B cell (primary cell): ENCODE results near the gene AOC1. TPM values are rescaled to one million over a fixed set of nuclear protein-coding genes. Genes with fewer than 3 reads are reported as not detected.

Experiments
- ATAC-seq: fragments of 200-7000 bp; cut with Tn5 transposase; one replicate; pipeline ENCODE4 v1.10.0; 2021; ENCODE audit warnings: low read depth, mild to moderate bottlenecking, moderate number of reproducible peaks, moderate library complexity
- CTCF ChIA-PET: fragments of 350-600 bp; sonication (Branson Sonifier 250); formaldehyde crosslinking; loops from one replicate; lab custom pipeline; 2021; ENCODE audit warnings: antibody characterized with exemption, inconsistent platforms; lab: Charles Lee
- POLR2A ChIA-PET: fragments of 350-600 bp; sonication (Branson Sonifier 250); formaldehyde crosslinking; loops from one replicate; lab custom pipeline; 2021; ENCODE audit warnings: antibody characterized with exemption; lab: Charles Lee
- DNase-seq: peaks from one replicate; pipeline ENCODE4 v3.0.0; 2013
- H2AFZ ChIP-seq: 2 replicates; pipeline ENCODE4 v1.6.1; 2012; ENCODE audit warnings: mild to moderate bottlenecking, low read depth, low read length; ENCODE audit not compliant: insufficient read depth, poor library complexity, severe bottlenecking
- H3K27ac ChIP-seq, 2 donors: 1 replicate in 1 of 2; 2 replicates in 1 of 2; pipeline ENCODE4 v1.5.1; 2012 to 2013; ENCODE audit warnings: low read length in 2 of 2, mild to moderate bottlenecking in 2 of 2, moderate library complexity in 1 of 2
- H3K27me3 ChIP-seq, 4 experiments: fragments of 200-600 bp in 1 of 4; sonication (generic) in 1 of 4; replicated peaks in 1 of 4; 1 replicate in 2 of 4; 2 replicates in 2 of 4; pipeline versions ENCODE4 v1.6.1 to v1.7.0; 2013 to 2016; ENCODE audit warnings: low read length in 3 of 4, mild to moderate bottlenecking in 2 of 4, mixed read lengths in 1 of 4, moderate library complexity in 1 of 4; ENCODE audit not compliant: insufficient read depth in 4 of 4, control insufficient read depth in 3 of 4; ENCODE audit errors: control extremely low read depth in 1 of 4
- H3K36me3 ChIP-seq, 2 experiments: replicated peaks in 1 of 2; 1 replicate in 1 of 2; 2 replicates in 1 of 2; pipeline versions ENCODE4 v1.6.1 to v1.7.1; 2013; ENCODE audit warnings: low read length in 1 of 2; ENCODE audit not compliant: insufficient read depth in 2 of 2, control insufficient read depth in 1 of 2; ENCODE audit errors: control extremely low read depth in 1 of 2, extremely low read depth in 1 of 2
- H3K4me1 ChIP-seq, 2 donors: fragments of 200-600 bp in 1 of 2; sonication (generic) in 1 of 2; 1 replicate in 1 of 2; 2 replicates in 1 of 2; pipeline versions ENCODE4 v1.5.1 to v1.6.1; 2013 to 2017; ENCODE audit warnings: low read length in 2 of 2; ENCODE audit not compliant: control insufficient read depth in 2 of 2, insufficient read depth in 2 of 2
- H3K4me2 ChIP-seq: replicated peaks from 2 replicates; pipeline ENCODE3; 2012; ENCODE audit warnings: mild to moderate bottlenecking, low read depth, low read length; ENCODE audit not compliant: poor library complexity, severe bottlenecking
- H3K4me3 ChIP-seq, 5 experiments: fragments of 200-600 bp in 1 of 5; sonication (generic) in 1 of 5; 1 replicate in 3 of 5; 2 replicates in 2 of 5; pipeline versions ENCODE4 v1.5.1 to v1.7.0; 2011 to 2016; ENCODE audit warnings: low read length in 4 of 5, mild to moderate bottlenecking in 4 of 5, low read depth in 2 of 5, control low read depth in 1 of 5, moderate library complexity in 1 of 5; ENCODE audit not compliant: insufficient read depth in 1 of 5; ENCODE audit errors: control extremely low read depth in 1 of 5, extremely low read depth in 1 of 5
- H3K79me2 ChIP-seq: fragments of 200-600 bp; sonication (generic); one replicate; pipeline ENCODE4 v1.6.0; 2016; ENCODE audit warnings: low read length; ENCODE audit not compliant: control insufficient read depth, insufficient read depth
- H3K9ac ChIP-seq: fragments of 200-600 bp; sonication (generic); 2 replicates; pipeline ENCODE4 v1.6.1; 2017; ENCODE audit warnings: mild to moderate bottlenecking, low read length, moderate library complexity
- H3K9me3 ChIP-seq, 3 donors: one replicate each; pipeline versions ENCODE4 v1.6.1 to v1.7.1; 2013; ENCODE audit warnings: low read length in 2 of 3; ENCODE audit not compliant: control insufficient read depth in 2 of 3, insufficient read depth in 1 of 3; ENCODE audit errors: control extremely low read depth in 1 of 3
- H4K20me1 ChIP-seq: 2 replicates; pipeline ENCODE4 v1.6.0; 2012; ENCODE audit warnings: mild to moderate bottlenecking, low read length; ENCODE audit not compliant: insufficient read depth, control insufficient read depth, poor library complexity, severe bottlenecking
- H3K27ac Mint-ChIP-seq: one replicate; pipeline ENCODE4 v1.8.0; 2021; ENCODE audit warnings: mixed read lengths
- H3K27me3 Mint-ChIP-seq: one replicate; pipeline ENCODE4 v1.8.0; 2021; ENCODE audit warnings: mixed read lengths
- H3K4me1 Mint-ChIP-seq: one replicate; pipeline ENCODE4 v1.8.0; 2021; ENCODE audit warnings: mixed read lengths
- H3K4me3 Mint-ChIP-seq: one replicate; pipeline ENCODE4 v1.8.0; 2021; ENCODE audit warnings: mixed read lengths
- H3K9me3 Mint-ChIP-seq: one replicate; pipeline ENCODE4 v1.8.0; 2022; ENCODE audit warnings: mixed read lengths; ENCODE audit not compliant: insufficient read depth
- EZH2 ChIP-seq: IDR thresholded peaks from 2 replicates; pipeline ENCODE4 v1.6.1; 2012; ENCODE audit warnings: borderline replicate concordance, low read depth, mild to moderate bottlenecking, moderate library complexity, low read length; ENCODE audit not compliant: insufficient read depth, poor library complexity, severe bottlenecking
- WGBS: methylation state at CpG from one replicate; pipeline ENCODE4 v1.1.5; 2013; ENCODE audit warnings: missing lambda C conversion rate; ENCODE audit not compliant: insufficient coverage; 5-methylcytosine and 5-hydroxymethylcytosine counted together
- intact Hi-C: fragments of 100-400 bp; cut with micrococcal nuclease; formaldehyde crosslinking; loops from one replicate; pipeline ENCODE4 v1.10.0; 2022
- polyA plus RNA-seq: library from polyadenylated mRNA; depleted of rRNA; stranded (reverse); fragments of >200 nt; gene quantifications from 2 replicates; pipeline ENCODE4 v1.2.3, GENCODE V29; 2012
- total RNA-seq, 2 donors: library from RNA; stranded (reverse); fragments of 120-200 nt in 1 of 2; gene quantifications; 1 replicate in 1 of 2; 2 replicates in 1 of 2; pipeline versions ENCODE4 v1.2.3 to v1.2.4, GENCODE V29; 2013 to 2022
- TF ChIP-seq, protein P1 (sequence below): fragments of 200-600 bp; IDR thresholded peaks from one replicate; pipeline ENCODE4 v1.8.0; 2022; ENCODE audit warnings: antibody characterized with exemption, mild to moderate bottlenecking

AOC1 gene
- total and polyA plus RNA-seq, 2 donors (not counting 1 experiment from before 2014, with no cell fraction given) = 0.07 TPM; not detected in 1

- Histone ChIP-seq H3K79me2 (no peaks in the 10 kb centered on the region), H3K27me3 (peaks cover 0 to 8% (median 1%) of the 10 kb centered on the region in 4 experiments), H3K9me3 (no peaks in the 10 kb centered on the region), H2AFZ (no peak overlapping the region), H4K20me1 (no peaks in the 10 kb centered on the region), H3K4me1 (no peaks in the 10 kb centered on the region), H3K4me2 (no peak overlapping the region), H3K9ac (no peak overlapping the region), H3K4me3 (no peak overlapping the region), H3K27ac (no peak overlapping the region), H3K36me3 (no peaks in the 10 kb centered on the region)
- peaks cover 22% of the 10 kb centered on the region for H3K27me3 Mint-ChIP-seq
- 96% methylated on average over 3 of the region's 6 CpGs for WGBS
- no peak overlapping the region for H3K4me3 Mint-ChIP-seq
- DNase-seq = no peak
- intact Hi-C loops = no loop called here
- no peak overlapping the region for H3K27ac Mint-ChIP-seq
- ChIA-PET POLR2A (no interaction called here), CTCF (no interaction called here)
- no peak for ATAC-seq
- no peaks in the 10 kb centered on the region for H3K9me3 Mint-ChIP-seq
- H3K4me1 Mint-ChIP-seq = no peaks in the 10 kb centered on the region
- no peak for TF ChIP-seq EZH2
- TF ChIP-seq, protein P1, sequence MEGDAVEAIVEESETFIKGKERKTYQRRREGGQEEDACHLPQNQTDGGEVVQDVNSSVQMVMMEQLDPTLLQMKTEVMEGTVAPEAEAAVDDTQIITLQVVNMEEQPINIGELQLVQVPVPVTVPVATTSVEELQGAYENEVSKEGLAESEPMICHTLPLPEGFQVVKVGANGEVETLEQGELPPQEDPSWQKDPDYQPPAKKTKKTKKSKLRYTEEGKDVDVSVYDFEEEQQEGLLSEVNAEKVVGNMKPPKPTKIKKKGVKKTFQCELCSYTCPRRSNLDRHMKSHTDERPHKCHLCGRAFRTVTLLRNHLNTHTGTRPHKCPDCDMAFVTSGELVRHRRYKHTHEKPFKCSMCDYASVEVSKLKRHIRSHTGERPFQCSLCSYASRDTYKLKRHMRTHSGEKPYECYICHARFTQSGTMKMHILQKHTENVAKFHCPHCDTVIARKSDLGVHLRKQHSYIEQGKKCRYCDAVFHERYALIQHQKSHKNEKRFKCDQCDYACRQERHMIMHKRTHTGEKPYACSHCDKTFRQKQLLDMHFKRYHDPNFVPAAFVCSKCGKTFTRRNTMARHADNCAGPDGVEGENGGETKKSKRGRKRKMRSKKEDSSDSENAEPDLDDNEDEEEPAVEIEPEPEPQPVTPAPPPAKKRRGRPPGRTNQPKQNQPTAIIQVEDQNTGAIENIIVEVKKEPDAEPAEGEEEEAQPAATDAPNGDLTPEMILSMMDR = no peak
Observed at GRCh38 chr7:150862356-150862755, 10.0 kb downstream of the AOC1 start.

DNA sequence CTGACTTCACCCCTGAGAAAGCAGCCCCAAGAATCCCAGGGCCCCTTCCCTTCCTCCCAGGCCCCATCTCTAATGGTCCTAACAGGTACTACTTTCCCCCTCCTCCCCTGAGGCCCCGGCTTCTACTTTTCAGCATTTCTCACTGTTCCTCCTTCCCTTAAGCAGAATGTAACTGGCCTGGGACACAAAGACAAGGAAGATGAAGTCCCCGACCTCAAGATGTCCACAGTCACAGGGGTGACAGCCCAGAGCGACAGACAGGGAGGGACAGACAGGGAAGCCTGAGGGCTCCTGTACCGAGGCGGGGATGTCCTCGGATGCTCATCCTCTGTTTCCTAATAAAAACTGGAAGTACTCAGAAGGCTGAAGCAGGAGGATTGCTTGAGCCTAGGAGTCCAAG, 11.6 kb downstream of the AOC1 start:
- Histone ChIP-seq H3K9ac (no peak overlapping the region), H3K79me2 (no peaks in the 10 kb centered on the region), H3K36me3 (no peaks in the 10 kb centered on the region), H4K20me1 (no peaks in the 10 kb centered on the region), H3K9me3 (no peaks in the 10 kb centered on the region), H3K4me3 (no peak overlapping the region), H2AFZ (no peak overlapping the region), H3K4me2 (no peak overlapping the region), H3K27ac (no peak overlapping the region), H3K27me3 (peaks cover 0 to 15% (median 3%) of the 10 kb centered on the region in 4 experiments), H3K4me1 (no peaks in the 10 kb centered on the region)
- ChIA-PET POLR2A (no interaction called here), CTCF (no interaction called here)
- Mint-ChIP-seq H3K27me3 (peaks cover 38% of the 10 kb centered on the region), H3K4me3 (no peak overlapping the region), H3K4me1 (no peaks in the 10 kb centered on the region), H3K9me3 (no peaks in the 10 kb centered on the region), H3K27ac (no peak overlapping the region)
- no peak for TF ChIP-seq EZH2
- TF ChIP-seq, protein P1 = no peak
- no peak for ATAC-seq
- no peak for DNase-seq
- intact Hi-C loops = no loop called here
- 88% methylated on average over 6 of the region's 6 CpGs for WGBS
